ENCODE data around the gene GNPTAB.

- no peak for TF ChIP-seq RARB (CRISPR knock-in tag; IDR thresholded peaks at IDR 0.05)
- TF ChIP-seq USF2 (IDR thresholded peaks at IDR 0.05), result no peak
- TF ChIP-seq POLR2A (IDR thresholded peaks at IDR 0.05; ENCODE audit: low read length), result no peak
- no peak for TF ChIP-seq JUNB (IDR thresholded peaks at IDR 0.05)
- no peak for TF ChIP-seq RAD21 (conservative IDR thresholded peaks at IDR 0.05 in 1 of 2, IDR thresholded peaks at IDR 0.05 in 1 of 2)
- TF ChIP-seq CTCF (IDR thresholded peaks at IDR 0.05), result no peak
Measured at GRCh38 chr12:101769865-101770264, 60.9 kb downstream of the GNPTAB start.

Measured in A549 (cell line).